HEK293T (cell line): ENCODE data around the gene PLCB1.

Source experiments
- ARNT ChIP-seq: fragments of 450-650 bp; IDR thresholded peaks from 2 replicates; pipeline ENCODE4 v1.6.1; 2017; ENCODE audit warnings: mild to moderate bottlenecking
- BHLHE40 ChIP-seq: fragments of 450-650 bp; IDR thresholded peaks from 2 replicates; pipeline ENCODE4 v1.6.1; 2016; ENCODE audit warnings: mild to moderate bottlenecking, moderate library complexity, borderline replicate concordance
- ELF4 ChIP-seq: fragments of 450-650 bp; IDR thresholded peaks from 2 replicates; pipeline ENCODE4 v1.6.1; 2017; ENCODE audit warnings: antibody characterized with exemption
- FOXA1 ChIP-seq: fragments of 450-650 bp; IDR thresholded peaks from 2 replicates; pipeline ENCODE4 v1.6.1; 2016; ENCODE audit warnings: mild to moderate bottlenecking
- FOXM1 ChIP-seq: fragments of 450-650 bp; IDR thresholded peaks from 2 replicates; pipeline ENCODE4 v1.6.1; 2017; ENCODE audit warnings: mild to moderate bottlenecking, borderline replicate concordance
- HDGF ChIP-seq: fragments of 450-650 bp; IDR thresholded peaks from 2 replicates; pipeline ENCODE4 v1.6.1; 2017; ENCODE audit warnings: antibody characterized with exemption, borderline replicate concordance
- L3MBTL2 ChIP-seq: fragments of 450-650 bp; conservative IDR thresholded peaks from 2 replicates; pipeline ENCODE4 v1.6.1; 2016; ENCODE audit warnings: mild to moderate bottlenecking
- LEF1 ChIP-seq: fragments of 450-650 bp; IDR thresholded peaks from 2 replicates; pipeline ENCODE4 v1.6.1; 2017; ENCODE audit warnings: mild to moderate bottlenecking, borderline replicate concordance
- NFRKB ChIP-seq: fragments of 450-650 bp; IDR thresholded peaks from 2 replicates; pipeline ENCODE4 v1.6.1; 2016; ENCODE audit warnings: mild to moderate bottlenecking, moderate library complexity
- PKNOX1 ChIP-seq: fragments of 450-650 bp; IDR thresholded peaks from 2 replicates; pipeline ENCODE4 v1.6.1; 2016
- SP1 ChIP-seq: fragments of 450-650 bp; IDR thresholded peaks from 2 replicates; pipeline ENCODE4 v1.6.1; 2017
- SUZ12 ChIP-seq: fragments of 450-650 bp; IDR thresholded peaks from 2 replicates; pipeline ENCODE4 v1.6.1; 2016; ENCODE audit warnings: mild to moderate bottlenecking
- TARDBP ChIP-seq: fragments of 450-650 bp; IDR thresholded peaks from 2 replicates; pipeline ENCODE4 v1.6.1; 2016
- ZNF384 ChIP-seq: fragments of 450-650 bp; IDR thresholded peaks from 2 replicates; pipeline ENCODE4 v1.6.1; 2016

DNA sequence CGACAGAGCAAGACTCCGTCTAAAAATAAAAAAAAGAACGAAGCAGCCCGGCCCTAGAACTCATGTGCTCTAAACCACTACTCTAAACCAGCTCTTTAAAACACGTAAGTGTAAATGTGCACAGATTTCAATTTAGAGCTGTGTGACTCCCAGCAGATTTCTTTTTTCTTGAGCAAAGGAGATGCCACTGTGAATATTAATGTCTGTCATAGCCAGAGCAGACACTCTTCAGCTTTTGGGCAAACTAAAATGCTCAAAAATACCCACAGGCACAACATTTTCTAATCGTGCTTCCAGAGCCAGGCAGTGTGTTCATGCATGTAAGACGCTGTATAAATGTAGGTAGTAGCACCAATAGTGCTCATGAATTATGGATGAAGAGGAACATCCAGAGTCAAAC, 717.9 kb downstream of the PLCB1 start:
- no peak for TF ChIP-seq FOXA1
- TF ChIP-seq FOXM1, result no peak
- no peak for TF ChIP-seq LEF1
- TF ChIP-seq ELF4, result no peak
- TF ChIP-seq L3MBTL2, result no peak
- no peak for TF ChIP-seq ZNF384
- no peak for TF ChIP-seq NFRKB
- no peak for TF ChIP-seq SP1
- TF ChIP-seq SUZ12, result no peak
- no peak for TF ChIP-seq HDGF
- no peak for TF ChIP-seq TARDBP
- TF ChIP-seq PKNOX1, result no peak
- TF ChIP-seq BHLHE40, result no peak
- no peak for TF ChIP-seq ARNT
